ENCODE results near the gene POLR2L. TPM values are rescaled to one million over a fixed set of nuclear protein-coding genes. Genes with fewer than 3 reads are reported as not detected.

The POLR2L gene
- total RNA-seq, 4 donors from 2014 or later: 45.6 to 90.3 (median 64.7) TPM

GRCh38 chr11:866481-866880, 24.2 kb upstream of the POLR2L start:
- no peak for DNase-seq
- 84% methylated on average over 9 of the region's 14 CpGs; no CpG with 5 or more reads in 1 of the 2 donors for WGBS, 2 donors
- TF ChIP-seq POLR2A (IDR thresholded peaks at IDR 0.05) (no peak), CTCF (IDR thresholded peaks at IDR 0.05) (no peak)
- Histone ChIP-seq H3K36me3 (peaks cover 0 to 66% (median 7%) of the 10 kb centered on the region in 3 donors), H3K4me3 (no peak overlapping the region), H3K9me3 (no peaks in the 10 kb centered on the region), H3K27ac (no peak overlapping the region), H3K4me1 (peaks cover 0 to 11% (median 0%) of the 10 kb centered on the region in 3 donors), H3K27me3 (no peaks in the 10 kb centered on the region)
- intact Hi-C loops (cut with DNase I): no loop called here

DNA sequence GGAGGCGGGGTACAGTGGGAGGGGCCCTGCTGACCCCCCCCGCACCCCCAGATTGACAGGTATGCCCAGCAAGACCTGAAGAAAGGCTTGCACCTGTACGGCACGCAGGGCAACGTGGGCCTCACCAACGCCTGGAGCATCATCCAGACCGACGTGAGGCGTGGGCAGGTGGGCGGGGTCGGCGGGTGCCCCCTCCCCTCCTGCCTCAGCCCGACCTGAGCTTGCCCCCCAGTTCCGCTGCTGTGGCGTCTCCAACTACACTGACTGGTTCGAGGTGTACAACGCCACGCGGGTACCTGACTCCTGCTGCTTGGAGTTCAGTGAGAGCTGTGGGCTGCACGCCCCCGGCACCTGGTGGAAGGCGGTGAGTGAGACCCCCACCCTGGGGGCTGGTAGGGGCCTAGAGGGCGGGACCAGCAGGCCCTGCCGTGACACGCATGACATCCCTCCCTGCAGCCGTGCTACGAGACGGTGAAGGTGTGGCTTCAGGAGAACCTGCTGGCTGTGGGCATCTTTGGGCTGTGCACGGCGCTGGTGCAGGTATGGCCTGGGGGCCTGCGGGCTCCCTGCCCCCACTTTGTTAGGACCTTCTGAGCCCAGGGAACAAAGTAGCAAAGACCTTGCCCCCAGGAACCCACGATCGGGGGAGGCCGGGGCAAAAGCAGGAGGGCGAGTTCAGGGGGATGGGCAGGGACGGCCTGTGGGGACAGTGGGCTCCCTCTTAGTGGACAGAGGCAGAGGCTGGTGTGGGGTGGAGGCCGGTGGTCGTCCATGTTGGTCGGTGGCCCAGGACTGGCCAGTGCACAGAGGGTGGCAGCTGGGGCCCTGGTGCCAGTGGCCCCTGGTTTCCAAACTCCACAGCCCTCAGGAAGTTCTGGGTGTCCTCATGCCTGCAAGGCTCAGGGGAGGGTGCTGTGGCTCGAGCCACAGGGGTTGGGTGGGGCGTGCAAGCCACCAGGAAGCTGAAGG, 23.4 kb upstream of the POLR2L start:
- Histone ChIP-seq H3K9me3 (no peaks in the 10 kb centered on the region), H3K36me3 (peaks cover 0 to 66% (median 7%) of the 10 kb centered on the region in 3 donors), H3K4me3 (no peak overlapping the region), H3K27me3 (no peaks in the 10 kb centered on the region), H3K27ac (no peak overlapping the region), H3K4me1 (peaks cover 0 to 11% (median 0%) of the 10 kb centered on the region in 3 donors)
- 67 to 77% methylated on average over 3 to 10 of the region's 41 CpGs for WGBS, 2 donors
- no peak for DNase-seq
- intact Hi-C loops (cut with DNase I): no loop called here
- TF ChIP-seq POLR2A (IDR thresholded peaks at IDR 0.05) (no peak), CTCF (IDR thresholded peaks at IDR 0.05) (no peak)

DNA sequence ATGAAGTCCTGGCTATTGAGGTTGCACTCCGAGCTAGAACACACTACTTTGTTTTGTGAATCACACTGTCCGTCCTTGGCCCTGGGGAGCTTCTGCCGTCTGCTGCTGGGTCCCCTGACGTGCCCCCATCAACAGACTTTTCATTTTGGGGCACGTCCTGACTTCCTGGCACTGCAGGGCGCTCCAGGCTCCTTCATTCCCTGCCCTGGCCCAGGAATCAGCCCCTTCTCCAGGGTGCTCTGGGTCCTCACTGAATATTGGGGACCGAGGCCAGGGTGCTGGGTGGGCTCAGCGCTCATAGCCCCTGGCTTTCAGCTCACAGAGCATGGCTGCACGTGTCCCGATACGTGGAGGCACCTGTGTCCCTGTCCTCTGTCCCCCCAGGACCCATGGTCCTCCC, 22.6 kb upstream of the POLR2L start:
- no peaks in the 10 kb centered on the region for H3K9me3 ChIP-seq
- intact Hi-C loops (cut with DNase I): no loop called here
- no peak for TF ChIP-seq CTCF (IDR thresholded peaks at IDR 0.05)
- no peak for TF ChIP-seq POLR2A (IDR thresholded peaks at IDR 0.05)
- WGBS, 2 donors: 51% methylated on average over 4 of the region's 11 CpGs; no CpG with 5 or more reads in 1 of the 2 donors
- H3K4me3 ChIP-seq: no peak overlapping the region
- H3K27ac ChIP-seq: no peak overlapping the region
- no peak for DNase-seq
- H3K4me1 ChIP-seq: peaks cover 4 to 18% (median 5%) of the 10 kb centered on the region in 3 donors
- no peaks in the 10 kb centered on the region for H3K27me3 ChIP-seq
- H3K36me3 ChIP-seq: peaks cover 0 to 66% (median 7%) of the 10 kb centered on the region in 3 donors

DNA sequence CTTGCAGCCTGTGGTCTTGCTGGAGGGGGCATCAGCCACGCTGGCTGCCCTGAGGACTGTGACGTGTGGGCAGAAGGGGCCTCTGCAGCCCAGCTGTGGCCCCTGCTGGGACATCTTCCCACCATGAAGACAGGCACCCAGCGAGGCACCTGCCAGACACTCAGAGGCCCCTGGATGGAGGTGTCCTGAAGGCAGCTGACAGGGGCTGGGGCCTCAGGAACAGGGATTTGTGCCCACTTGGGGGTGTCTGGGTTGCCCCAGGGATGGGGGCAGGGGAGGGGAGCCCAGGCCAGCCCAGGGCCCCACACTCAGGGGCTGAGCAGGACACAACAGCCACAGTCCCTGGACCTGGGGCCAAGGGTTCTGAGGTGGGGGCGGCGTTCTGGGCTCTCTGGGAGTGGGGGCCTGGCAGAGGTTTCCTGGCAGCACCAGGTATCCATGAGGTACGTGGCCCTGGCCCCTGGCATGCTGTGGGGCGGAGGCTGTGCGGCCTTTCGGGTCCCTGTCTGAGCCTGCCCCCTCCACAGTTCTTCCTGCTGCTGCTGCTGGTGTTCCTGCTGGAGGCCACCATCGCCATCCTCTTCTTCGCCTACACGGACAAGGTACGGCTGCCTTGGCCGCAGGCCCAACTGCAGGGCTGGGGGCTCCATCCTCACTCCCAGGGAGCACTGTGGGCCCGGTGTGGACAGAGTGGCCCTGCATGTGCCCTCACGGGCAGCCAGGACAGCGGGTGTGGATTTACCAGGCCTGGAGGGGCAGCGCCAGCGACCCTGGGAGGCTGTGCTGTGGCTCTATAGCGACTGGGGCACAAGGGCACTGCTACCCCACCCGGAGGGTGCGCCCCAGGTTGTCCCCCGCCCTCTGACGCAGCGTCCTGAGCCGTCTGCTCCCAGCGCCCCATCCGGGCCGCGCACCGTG, 21.8 kb upstream of the POLR2L start:
- Histone ChIP-seq H3K27ac (no peak overlapping the region), H3K4me3 (no peak overlapping the region), H3K27me3 (no peaks in the 10 kb centered on the region), H3K9me3 (no peaks in the 10 kb centered on the region), H3K4me1 (peaks cover 9 to 25% (median 11%) of the 10 kb centered on the region in 3 donors), H3K36me3 (peaks cover 0 to 58% (median 7%) of the 10 kb centered on the region in 3 donors)
- WGBS, 2 donors: 87% methylated on average over 13 of the region's 31 CpGs; no CpG with 5 or more reads in 1 of the 2 donors
- TF ChIP-seq CTCF (IDR thresholded peaks at IDR 0.05) (no peak), POLR2A (IDR thresholded peaks at IDR 0.05) (no peak)
- intact Hi-C loops (cut with DNase I): no loop called here
- no peak for DNase-seq
